ENCODE results near the gene DLK1.

Gene DLK1

GRCh38 chr14:100787659-100788058 is 61.0 kb downstream of the DLK1 start:
- H3K4me3 ChIP-seq (ENCODE audit: low read depth, low read length) = no peak overlapping the region
- no peak for DNase-seq (ENCODE audit: low read depth)
- TF ChIP-seq CTCF (conservative IDR thresholded peaks at IDR 0.05; ENCODE audit: low read depth, low read length) = no peak

Measured in choroid plexus epithelial cell (primary cell).